PC-9 (cell line): ENCODE data around the gene LUC7L. TPM values are rescaled to one million over a fixed set of nuclear protein-coding genes. Genes with fewer than 3 reads are reported as not detected.
"Not testable (repeated sequence)": the region's sequence is repeated elsewhere in the genome, so short reads cannot be mapped to it uniquely, and the experiment has no call there.

Source experiments
- BruUV-seq: library from RNA; stranded (reverse); fragments of 400-500 nt; replicated peaks from 2 replicates; lab custom pipeline; 2021; lab: Mats Ljungman, UMichigan
- CTCF ChIA-PET: fragments of 300-600 bp; sonication (Branson Sonifier 250); formaldehyde crosslinking; loops from one replicate; lab custom pipeline; 2022; ENCODE audit warnings: antibody characterized with exemption; lab: Charles Lee
- POLR2A ChIA-PET: fragments of 300-600 bp; sonication (Branson Sonifier 250); formaldehyde crosslinking; loops from one replicate; lab custom pipeline; 2022; ENCODE audit warnings: antibody characterized with exemption; ENCODE audit not compliant: unreplicated experiment; lab: Charles Lee
- DNase-seq, 2 experiments: peaks; one replicate each; pipeline versions ENCODE4 v3.0.0 to v3.0.0-alpha.2; 2015 to 2022; ENCODE audit warnings: mixed read lengths in 1 of 2
- H2AFZ ChIP-seq: fragments of 200-600 bp; sonication (generic); 2 replicates; pipeline ENCODE4 v1.8.1; 2017; ENCODE audit warnings: antibody characterized with exemption
- H3F3A ChIP-seq: fragments of 200-600 bp; sonication (generic); 2 replicates; pipeline ENCODE4 v1.8.1; 2017; ENCODE audit warnings: antibody characterized with exemption, mild to moderate bottlenecking, low read depth; ENCODE audit not compliant: insufficient read depth
- H3K27ac ChIP-seq: fragments of 200-600 bp; sonication (generic); 2 replicates; pipeline ENCODE4 v1.6.1; 2016; ENCODE audit warnings: mixed run types
- H3K27me3 ChIP-seq: fragments of 200-600 bp; sonication (generic); 2 replicates; pipeline ENCODE4 v1.6.1; 2016; ENCODE audit warnings: low read depth, mixed run types; ENCODE audit not compliant: insufficient read depth
- H3K36me3 ChIP-seq: fragments of 200-600 bp; sonication (generic); 2 replicates; pipeline ENCODE4 v1.6.1; 2016; ENCODE audit warnings: low read depth, mixed run types
- H3K4me1 ChIP-seq: fragments of 200-600 bp; sonication (generic); replicated peaks from 2 replicates; pipeline ENCODE4 v1.6.1; 2016; ENCODE audit warnings: mixed run types; ENCODE audit not compliant: insufficient read depth
- H3K4me2 ChIP-seq: fragments of 200-600 bp; sonication (generic); 2 replicates; pipeline ENCODE4 v1.6.1; 2017; ENCODE audit warnings: mixed run types
- H3K4me3 ChIP-seq: fragments of 200-600 bp; sonication (generic); 2 replicates; pipeline ENCODE4 v1.6.1; 2016; ENCODE audit warnings: mixed run types
- H3K79me2 ChIP-seq: fragments of 200-600 bp; sonication (generic); 2 replicates; pipeline ENCODE4 v1.6.1; 2017; ENCODE audit warnings: low read depth, mixed run types
- H3K9me2 ChIP-seq: fragments of 200-600 bp; sonication (generic); 2 replicates; pipeline ENCODE4 v1.8.1; 2017; ENCODE audit warnings: mild to moderate bottlenecking; ENCODE audit not compliant: insufficient read depth
- H3K9me3 ChIP-seq: fragments of 200-600 bp; sonication (generic); 2 replicates; pipeline ENCODE4 v1.8.1; 2016; ENCODE audit warnings: low read depth; ENCODE audit not compliant: insufficient read depth
- H4K20me1 ChIP-seq: fragments of 200-600 bp; sonication (generic); 2 replicates; pipeline ENCODE4 v1.8.1; 2017; ENCODE audit not compliant: insufficient read depth
- CTCF ChIP-seq: fragments of 200-600 bp; sonication (generic); conservative IDR thresholded peaks from 2 replicates; pipeline ENCODE4 v1.6.1; 2017; ENCODE audit warnings: mixed run types, antibody characterized with exemption, mild to moderate bottlenecking, moderate library complexity
- EZH2 ChIP-seq: fragments of 200-600 bp; sonication (generic); IDR thresholded peaks from 2 replicates; pipeline ENCODE4 v1.8.0; 2017; ENCODE audit warnings: antibody characterized with exemption, low read depth
- intact Hi-C: fragments of 100-400 bp; cut with micrococcal nuclease; formaldehyde crosslinking; loops from one replicate; pipeline ENCODE4 v1.10.0; 2022; ENCODE audit not compliant: unreplicated experiment
- total RNA-seq: library from RNA; stranded (reverse); gene quantifications from 2 replicates; pipeline ENCODE4 v1.2.3, GENCODE V29; 2021

The LUC7L gene
- total RNA-seq, 1 experiment from 2014 or later = 64.3 TPM

GRCh38 chr16:259226-259625, 30.0 kb upstream of the LUC7L start:
- ChIA-PET POLR2A (no interaction called here), CTCF (no interaction called here)
- no peaks in the 10 kb centered on the region for H3K4me1 ChIP-seq
- H3K9me2 ChIP-seq = no peaks in the 10 kb centered on the region
- no peak for DNase-seq
- H3K36me3 ChIP-seq = no peaks in the 10 kb centered on the region
- H3F3A ChIP-seq = no peaks in the 10 kb centered on the region
- H3K4me3 ChIP-seq = no peak overlapping the region
- H3K79me2 ChIP-seq = no peaks in the 10 kb centered on the region
- intact Hi-C loops = no loop called here
- H4K20me1 ChIP-seq = no peaks in the 10 kb centered on the region
- no peaks in the 10 kb centered on the region for H3K9me3 ChIP-seq
- H3K27ac ChIP-seq = no peak overlapping the region
- H2AFZ ChIP-seq = no peak overlapping the region
- H3K4me2 ChIP-seq = no peak overlapping the region
- no peaks in the 10 kb centered on the region for H3K27me3 ChIP-seq
- no TSS peak for BruUV-seq
- TF ChIP-seq CTCF (no peak), EZH2 (no peak)

- DNase-seq, H3K27me3 ChIP-seq, H2AFZ ChIP-seq, H3K4me1 ChIP-seq, BruUV-seq, H3K9me2 ChIP-seq, H4K20me1 ChIP-seq, H3K4me2 ChIP-seq, H3K9me3 ChIP-seq, H3K27ac ChIP-seq, H3K79me2 ChIP-seq, intact Hi-C loops, H3F3A ChIP-seq, POLR2A ChIA-PET, H3K36me3 ChIP-seq, CTCF ChIA-PET, H3K4me3 ChIP-seq: not testable (repeated sequence)
These were observed 28.8 kb upstream of the LUC7L start for GRCh38 chr16:258091-258490.

GRCh38 chr16:255183-255582, 25.9 kb upstream of the LUC7L start:
- H3K4me2 ChIP-seq = no peak overlapping the region
- H2AFZ ChIP-seq = no peak overlapping the region
- intact Hi-C loops = no loop called here
- H3K27me3 ChIP-seq = no peaks in the 10 kb centered on the region
- H3K27ac ChIP-seq = no peak overlapping the region
- H3K9me3 ChIP-seq = no peaks in the 10 kb centered on the region
- H3F3A ChIP-seq = no peaks in the 10 kb centered on the region
- H3K4me3 ChIP-seq = no peak overlapping the region
- ChIA-PET CTCF (no interaction called here), POLR2A (interaction anchor here (0.6 to 0.7 kb wide), 2 partner anchors 91 to 125 kb away, joined by 3 read pairs; no protein-coding TSS in a partner anchor)
- no peaks in the 10 kb centered on the region for H4K20me1 ChIP-seq
- no peaks in the 10 kb centered on the region for H3K9me2 ChIP-seq
- DNase-seq = no peak
- no TSS peak for BruUV-seq
- H3K79me2 ChIP-seq = no peaks in the 10 kb centered on the region
- no peaks in the 10 kb centered on the region for H3K36me3 ChIP-seq
- peaks cover 12% of the 10 kb centered on the region; the same call in 1 of the 2 replicates for H3K4me1 ChIP-seq
- no peak for TF ChIP-seq EZH2
- no peak for TF ChIP-seq CTCF

- no peak overlapping the region for H3K4me2 ChIP-seq
- ChIA-PET POLR2A (interaction anchor here (0.6 kb wide), 1 partner anchor 92 kb away, joined by 3 read pairs; no protein-coding TSS in a partner anchor), CTCF (no interaction called here)
- peaks cover 14% of the 10 kb centered on the region; the same call in 1 of the 2 replicates for H3K4me1 ChIP-seq
- no peaks in the 10 kb centered on the region for H3K9me3 ChIP-seq
- H2AFZ ChIP-seq = no peak overlapping the region
- DNase-seq = no peak
- no peaks in the 10 kb centered on the region for H4K20me1 ChIP-seq
- no TSS peak for BruUV-seq
- intact Hi-C loops = no loop called here
- H3K9me2 ChIP-seq = no peaks in the 10 kb centered on the region
- no peaks in the 10 kb centered on the region for H3K36me3 ChIP-seq
- no peak for TF ChIP-seq EZH2
- no peak for TF ChIP-seq CTCF
- H3F3A ChIP-seq = no peaks in the 10 kb centered on the region
- H3K4me3 ChIP-seq = no peak overlapping the region
- H3K27me3 ChIP-seq = no peaks in the 10 kb centered on the region
- no peaks in the 10 kb centered on the region for H3K79me2 ChIP-seq
- H3K27ac ChIP-seq = no peak overlapping the region
These were observed 25.2 kb upstream of the LUC7L start for GRCh38 chr16:254461-254860.
